Natural killer cell (primary cell): ENCODE measurements around the gene GRK6. TPM values are rescaled to one million over a fixed set of nuclear protein-coding genes. Genes with fewer than 3 reads are reported as not detected.

Experiments
- ATAC-seq, 3 donors: fragments of 150-1000 bp in 2 of 3; fragments of 200-7000 bp in 1 of 3; cut with Tn5 transposase; 1 replicate in 1 of 3; 2 replicates in 2 of 3; pipeline ENCODE4 v1.10.0; 2021; ENCODE audit warnings: mild to moderate bottlenecking in 2 of 3, moderate library complexity in 2 of 3
- DNase-seq, 2 donors: peaks; one replicate each; pipeline versions ENCODE4 v3.0.0 to v3.0.0-alpha.2; 2013 to 2021; ENCODE audit warnings: mixed read lengths in 1 of 2
- H3K27ac ChIP-seq: one replicate; pipeline ENCODE4 v1.5.1; 2013; ENCODE audit warnings: mild to moderate bottlenecking, low read length
- H3K27me3 ChIP-seq: one replicate; pipeline ENCODE4 v1.6.1; 2013; ENCODE audit warnings: low read length; ENCODE audit not compliant: control insufficient read depth, insufficient read depth
- H3K36me3 ChIP-seq: one replicate; pipeline ENCODE4 v1.6.1; 2013; ENCODE audit warnings: low read length; ENCODE audit not compliant: control insufficient read depth, insufficient read depth
- H3K4me1 ChIP-seq: one replicate; pipeline ENCODE4 v1.6.1; 2013; ENCODE audit warnings: low read length; ENCODE audit not compliant: control insufficient read depth, insufficient read depth
- H3K4me3 ChIP-seq: one replicate; pipeline ENCODE4 v1.5.1; 2013; ENCODE audit warnings: low read length
- H3K9me3 ChIP-seq: one replicate; pipeline ENCODE4 v1.6.1; 2013; ENCODE audit warnings: low read length; ENCODE audit not compliant: control insufficient read depth, insufficient read depth
- H3K27ac Mint-ChIP-seq, 2 donors: one replicate each; pipeline ENCODE4 v1.8.0; 2022; ENCODE audit warnings: mild to moderate bottlenecking in 2 of 2, mixed read lengths in 2 of 2, moderate library complexity in 1 of 2
- H3K27me3 Mint-ChIP-seq, 2 donors: one replicate each; pipeline ENCODE4 v1.8.0; 2022; ENCODE audit warnings: low read depth in 2 of 2, mixed read lengths in 2 of 2
- H3K36me3 Mint-ChIP-seq: one replicate; pipeline ENCODE4 v1.8.0; 2022; ENCODE audit warnings: mixed read lengths
- H3K4me1 Mint-ChIP-seq, 2 donors: one replicate each; pipeline ENCODE4 v1.8.0; 2022; ENCODE audit warnings: mixed read lengths in 2 of 2
- H3K4me3 Mint-ChIP-seq: one replicate; pipeline ENCODE4 v1.8.0; 2022; ENCODE audit warnings: mild to moderate bottlenecking, moderate library complexity, mixed read lengths
- H3K9me3 Mint-ChIP-seq, 2 donors: one replicate each; pipeline ENCODE4 v1.8.0; 2022; ENCODE audit warnings: mixed read lengths in 2 of 2
- WGBS: methylation state at CpG from one replicate; pipeline ENCODE4 v1.1.7; 2013; ENCODE audit warnings: missing lambda C conversion rate; ENCODE audit not compliant: insufficient coverage; 5-methylcytosine and 5-hydroxymethylcytosine counted together
- intact Hi-C: fragments of 100-400 bp; cut with micrococcal nuclease; formaldehyde crosslinking; loops from one replicate; pipeline ENCODE4 v1.14.2; 2022
- total RNA-seq, 4 donors: library from RNA; stranded (reverse); fragments of 120-200 nt in 1 of 4; gene quantifications; one replicate each; pipeline versions ENCODE4 v1.2.3 to v1.2.4, GENCODE V29; 2013 to 2022
- TF ChIP-seq, protein P1 (sequence below): fragments of 200-600 bp; IDR thresholded peaks from one replicate; pipeline ENCODE4 v1.8.0; 2022; ENCODE audit warnings: antibody characterized with exemption

GRK6 gene
- total RNA-seq, 3 donors from 2014 or later (not counting 1 experiment from before 2014, with no cell fraction given) = 173 to 221 (median 190) TPM

GRCh38 chr5:177432143-177432838 lies 5.8 kb downstream of the GRK6 start:
- Mint-ChIP-seq H3K27ac (peak overlapping the region; percentile 94 to 99), H3K4me1 (peaks cover 47 to 78% of the 10 kb centered on the region in 2 donors), H3K36me3 (no peaks in the 10 kb centered on the region), H3K4me3 (peak overlapping the region; percentile 83), H3K27me3 (no peaks in the 10 kb centered on the region), H3K9me3 (no peaks in the 10 kb centered on the region)
- TF ChIP-seq, protein P1, sequence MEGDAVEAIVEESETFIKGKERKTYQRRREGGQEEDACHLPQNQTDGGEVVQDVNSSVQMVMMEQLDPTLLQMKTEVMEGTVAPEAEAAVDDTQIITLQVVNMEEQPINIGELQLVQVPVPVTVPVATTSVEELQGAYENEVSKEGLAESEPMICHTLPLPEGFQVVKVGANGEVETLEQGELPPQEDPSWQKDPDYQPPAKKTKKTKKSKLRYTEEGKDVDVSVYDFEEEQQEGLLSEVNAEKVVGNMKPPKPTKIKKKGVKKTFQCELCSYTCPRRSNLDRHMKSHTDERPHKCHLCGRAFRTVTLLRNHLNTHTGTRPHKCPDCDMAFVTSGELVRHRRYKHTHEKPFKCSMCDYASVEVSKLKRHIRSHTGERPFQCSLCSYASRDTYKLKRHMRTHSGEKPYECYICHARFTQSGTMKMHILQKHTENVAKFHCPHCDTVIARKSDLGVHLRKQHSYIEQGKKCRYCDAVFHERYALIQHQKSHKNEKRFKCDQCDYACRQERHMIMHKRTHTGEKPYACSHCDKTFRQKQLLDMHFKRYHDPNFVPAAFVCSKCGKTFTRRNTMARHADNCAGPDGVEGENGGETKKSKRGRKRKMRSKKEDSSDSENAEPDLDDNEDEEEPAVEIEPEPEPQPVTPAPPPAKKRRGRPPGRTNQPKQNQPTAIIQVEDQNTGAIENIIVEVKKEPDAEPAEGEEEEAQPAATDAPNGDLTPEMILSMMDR = no peak
- ATAC-seq = peak; percentile 0 to 1 (median 0)
- no peak for DNase-seq
- intact Hi-C loops = no loop called here
- WGBS = 46% methylated on average over 18 of the region's 18 CpGs
- peak overlapping the region; percentile 1 for H3K4me3 ChIP-seq
- no peaks in the 10 kb centered on the region for H3K9me3 ChIP-seq
- H3K27me3 ChIP-seq = no peaks in the 10 kb centered on the region
- H3K36me3 ChIP-seq = peaks cover 70% of the 10 kb centered on the region
- H3K27ac ChIP-seq = peak overlapping the region; percentile 93
- peaks cover 98% of the 10 kb centered on the region for H3K4me1 ChIP-seq

DNA sequence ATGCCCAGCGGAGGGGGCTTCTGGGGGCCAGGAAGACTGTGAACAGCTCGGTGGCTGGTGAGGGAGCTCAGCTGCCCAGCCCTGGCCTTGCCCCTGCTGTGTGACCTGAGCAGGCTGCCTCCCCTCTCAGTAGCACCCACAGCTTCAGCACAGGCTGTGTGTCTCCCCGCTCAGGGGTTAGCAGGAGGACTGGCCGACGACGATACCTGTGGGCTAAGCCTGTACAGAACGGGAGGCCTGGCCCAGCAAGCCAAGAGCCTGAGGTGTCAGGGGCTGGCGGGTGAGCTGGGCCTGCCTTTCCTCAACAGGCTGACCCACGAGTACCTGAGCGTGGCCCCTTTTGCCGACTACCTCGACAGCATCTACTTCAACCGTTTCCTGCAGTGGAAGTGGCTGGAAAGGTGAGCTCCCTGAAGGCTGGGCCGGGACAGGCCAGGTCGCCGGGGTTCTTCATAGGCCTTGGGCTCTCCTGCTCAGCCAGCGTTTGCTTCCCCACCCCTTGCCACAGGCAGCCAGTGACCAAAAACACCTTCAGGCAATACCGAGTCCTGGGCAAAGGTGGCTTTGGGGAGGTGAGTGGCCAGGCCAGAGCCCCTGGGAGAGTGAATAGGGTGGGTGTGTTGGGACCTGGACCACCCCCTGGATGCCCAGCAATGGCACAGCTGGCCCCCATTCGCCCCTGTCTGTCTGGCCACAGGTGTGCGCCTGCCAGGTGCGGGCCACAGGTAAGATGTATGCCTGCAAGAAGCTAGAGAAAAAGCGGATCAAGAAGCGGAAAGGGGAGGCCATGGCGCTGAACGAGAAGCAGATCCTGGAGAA lies 6.6 kb downstream of the GRK6 start:
- Histone ChIP-seq H3K27ac (peak overlapping the region; percentile 93), H3K27me3 (no peaks in the 10 kb centered on the region), H3K9me3 (no peaks in the 10 kb centered on the region), H3K36me3 (peaks cover 70% of the 10 kb centered on the region), H3K4me1 (peaks cover 95% of the 10 kb centered on the region), H3K4me3 (no peak overlapping the region)
- 92% methylated on average over 25 of the region's 25 CpGs for WGBS
- TF ChIP-seq, protein P1 = no peak
- Mint-ChIP-seq H3K4me1 (peaks cover 43 to 72% of the 10 kb centered on the region in 2 donors), H3K9me3 (no peaks in the 10 kb centered on the region), H3K27me3 (no peaks in the 10 kb centered on the region), H3K27ac (peak overlapping the region; percentile 94 to 99), H3K4me3 (peak overlapping the region; percentile 55), H3K36me3 (no peaks in the 10 kb centered on the region)
- DNase-seq = no peak
- intact Hi-C loops = no loop called here
- ATAC-seq = no peak

DNA sequence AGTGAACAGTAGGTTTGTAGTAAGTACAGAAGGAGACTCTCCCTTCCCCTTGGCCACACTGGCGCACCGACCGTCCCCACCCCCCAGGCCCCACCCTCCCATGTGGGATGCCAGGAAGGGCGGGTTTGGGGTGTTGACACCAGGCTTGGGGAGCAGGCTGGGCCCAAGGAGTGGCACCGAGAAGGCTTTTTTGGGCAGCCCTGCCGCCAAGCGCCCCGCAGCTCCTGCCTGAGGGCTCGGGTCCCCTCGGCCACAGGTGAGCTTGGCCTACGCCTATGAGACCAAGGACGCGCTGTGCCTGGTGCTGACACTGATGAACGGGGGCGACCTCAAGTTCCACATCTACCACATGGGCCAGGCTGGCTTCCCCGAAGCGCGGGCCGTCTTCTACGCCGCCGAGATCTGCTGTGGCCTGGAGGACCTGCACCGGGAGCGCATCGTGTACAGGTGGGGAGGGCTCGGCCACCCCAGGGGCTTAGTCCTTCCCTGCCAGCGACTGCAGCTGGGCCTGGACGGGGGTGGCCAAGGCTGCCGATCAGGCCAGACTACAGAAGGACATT lies 7.3 kb downstream of the GRK6 start:
- TF ChIP-seq, protein P1 = no peak

More for the DNA sequence above, 7.3 kb downstream of the GRK6 start:
- H3K36me3 Mint-ChIP-seq = no peaks in the 10 kb centered on the region
- Histone ChIP-seq H3K9me3 (no peaks in the 10 kb centered on the region), H3K27me3 (no peaks in the 10 kb centered on the region), H3K4me1 (peaks cover 91% of the 10 kb centered on the region), H3K4me3 (no peak overlapping the region), H3K36me3 (peaks cover 77% of the 10 kb centered on the region), H3K27ac (peak overlapping the region; percentile 93)
- peak overlapping the region; percentile 94 to 99 for H3K27ac Mint-ChIP-seq
- H3K9me3 Mint-ChIP-seq = no peaks in the 10 kb centered on the region
- H3K27me3 Mint-ChIP-seq = no peaks in the 10 kb centered on the region
- no peak for ATAC-seq
- WGBS = 92% methylated on average over 26 of the region's 29 CpGs
- DNase-seq = no peak
- H3K4me3 Mint-ChIP-seq = peak overlapping the region; percentile 55
- intact Hi-C loops = no loop called here
- peaks cover 40 to 70% of the 10 kb centered on the region in 2 donors for H3K4me1 Mint-ChIP-seq
